NOMO-1 (cell line): Measurements from ENCODE around the gene ZNF17.
"Not testable (repeated sequence)": the region's sequence is repeated elsewhere in the genome, so short reads cannot be mapped to it uniquely, and the experiment has no call there.

Experiments
- DNase-seq, 2 experiments: peaks; one replicate each; lab custom pipeline; 2025; ENCODE audit not compliant: unreplicated experiment in 2 of 2; lab: John Stamatoyannopoulos, UW

The ZNF17 gene

DNA sequence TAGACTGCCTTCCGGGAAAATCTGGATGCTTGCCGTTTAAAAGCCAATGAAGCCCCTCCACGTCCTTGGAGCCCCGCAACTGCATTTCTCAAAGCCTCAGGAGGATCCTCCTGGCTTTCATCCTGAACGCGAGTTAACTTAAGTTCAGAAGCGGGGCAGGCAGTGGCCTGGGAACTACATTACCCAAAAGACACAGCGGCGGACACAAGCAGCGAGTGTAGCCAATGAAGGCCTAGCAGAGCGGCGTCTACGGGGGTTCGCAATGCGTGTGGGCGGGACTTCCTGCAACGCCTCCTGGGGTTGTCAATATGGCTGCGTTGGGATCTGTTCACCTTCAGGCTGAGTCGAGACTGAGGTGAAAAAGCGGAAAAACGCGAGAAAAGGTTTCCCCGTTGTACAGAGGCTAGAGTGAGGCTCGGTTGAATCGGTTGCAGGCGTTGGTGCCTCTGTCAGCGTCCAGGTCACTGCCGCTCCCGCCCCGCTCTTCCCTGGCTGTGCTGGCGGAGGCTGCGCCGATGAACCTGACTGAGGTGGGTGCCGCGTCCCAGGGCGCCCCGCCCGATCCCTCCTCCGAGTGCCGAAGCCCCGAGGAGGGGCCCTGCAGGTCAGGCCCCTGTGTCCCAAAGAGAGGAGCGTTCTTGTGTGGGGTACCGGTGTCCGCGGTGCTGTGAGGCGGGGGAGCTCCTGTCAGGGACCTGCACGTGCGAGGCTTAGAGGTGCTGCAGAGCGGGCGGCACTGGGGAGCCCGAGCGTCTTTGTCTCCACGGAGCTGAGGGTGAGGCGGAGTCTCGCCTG, at the start of gene ZNF17:
Gene ZNF17, plus strand, starts transcription at position 285 of the 795 bp plus-strand sequence. CDS start 2,455 bp downstream, outside the sequence.
- peak; percentile 91 to 92 for DNase-seq

- no peak for DNase-seq
Observed at GRCh38 chr19:57362419-57362818, 48.5 kb upstream of the ZNF17 start.

GRCh38 chr19:57362997-57363687, 47.8 kb upstream of the ZNF17 start, which contains the start of the genes TRAPPC2B and ZNF547:
TRAPPC2B (plus strand) TSS chr19:57363551; CDS start chr19:57364834, 1,283 bp downstream.
ZNF547 (plus strand) TSS chr19:57363551; CDS start chr19:57368556, 5,005 bp downstream.
- DNase-seq, result peak; percentile 94 to 96

DNA sequence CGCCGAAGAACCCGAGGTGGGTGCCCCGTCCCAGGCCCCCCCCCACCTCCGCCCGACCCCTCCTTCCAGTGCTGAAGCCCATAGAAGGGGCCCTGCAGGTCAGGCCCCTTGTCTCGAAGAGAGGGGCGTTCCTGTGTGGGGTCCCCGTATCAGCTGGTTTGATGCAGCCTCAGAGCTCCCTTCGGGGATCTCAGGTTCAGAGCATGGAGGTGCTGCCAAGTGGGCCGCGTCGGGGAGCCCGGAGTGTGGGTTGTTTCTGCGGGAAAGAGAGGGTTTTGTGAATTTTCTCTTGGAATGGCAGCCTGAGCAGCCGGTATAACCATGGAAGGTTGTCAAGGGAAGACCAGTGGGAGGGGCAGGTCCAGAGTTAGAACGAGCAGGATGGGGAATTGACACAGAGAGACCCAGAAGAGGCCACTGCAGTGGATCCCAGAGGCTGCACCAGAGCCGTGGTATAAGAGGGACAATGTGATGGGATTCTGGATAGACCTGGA, 47.2 kb upstream of the ZNF17 start:
- no peak for DNase-seq

DNA sequence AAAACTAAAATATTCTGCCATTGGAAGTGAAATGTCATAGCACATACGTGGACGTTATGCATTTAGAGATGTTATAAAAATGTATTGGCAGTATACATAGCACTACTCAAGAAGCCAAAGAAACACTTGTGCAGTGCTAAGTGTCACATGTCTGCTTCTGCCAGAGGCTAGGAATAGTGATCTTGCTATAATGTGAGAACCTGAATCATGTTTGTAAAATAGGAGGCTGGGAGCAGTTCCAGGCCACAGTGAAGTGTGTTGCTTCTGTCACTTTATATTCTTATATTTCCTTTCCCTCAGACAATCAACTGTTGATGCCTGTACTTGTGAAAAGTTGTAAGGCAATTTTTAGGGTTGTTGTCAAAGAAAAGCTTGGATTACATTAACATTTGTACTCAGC, 44.2 kb upstream of the ZNF17 start:
- DNase-seq, result no peak

GRCh38 chr19:57374179-57374578, 36.8 kb upstream of the ZNF17 start:
- DNase-seq, result no peak

GRCh38 chr19:57374647-57375046, 36.3 kb upstream of the ZNF17 start:
- not testable (repeated sequence) for DNase-seq

DNA sequence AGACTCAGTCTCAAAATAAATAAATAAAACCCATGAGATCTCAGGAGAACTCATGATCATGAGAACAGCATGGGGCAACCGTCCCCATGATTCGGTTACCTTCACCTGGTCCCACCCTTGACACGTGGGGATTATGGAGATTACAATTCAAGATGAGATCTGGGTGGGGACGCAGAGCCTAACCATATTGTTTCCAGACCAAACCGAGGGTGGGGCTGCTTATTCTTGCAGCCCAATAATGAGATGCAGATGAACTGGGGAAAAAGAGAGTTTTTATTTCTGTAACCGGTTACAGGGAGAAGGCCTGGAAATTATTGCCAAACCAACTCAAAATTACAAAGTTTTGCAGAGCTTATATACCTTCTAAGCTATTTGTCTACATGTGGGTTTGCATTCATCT, 34.8 kb upstream of the ZNF17 start:
- DNase-seq, result no peak

- DNase-seq, result no peak
Observed at GRCh38 chr19:57377498-57378146, 33.3 kb upstream of the ZNF17 start.

GRCh38 chr19:57380923-57381322, 30.0 kb upstream of the ZNF17 start:
- DNase-seq, result no peak

DNA sequence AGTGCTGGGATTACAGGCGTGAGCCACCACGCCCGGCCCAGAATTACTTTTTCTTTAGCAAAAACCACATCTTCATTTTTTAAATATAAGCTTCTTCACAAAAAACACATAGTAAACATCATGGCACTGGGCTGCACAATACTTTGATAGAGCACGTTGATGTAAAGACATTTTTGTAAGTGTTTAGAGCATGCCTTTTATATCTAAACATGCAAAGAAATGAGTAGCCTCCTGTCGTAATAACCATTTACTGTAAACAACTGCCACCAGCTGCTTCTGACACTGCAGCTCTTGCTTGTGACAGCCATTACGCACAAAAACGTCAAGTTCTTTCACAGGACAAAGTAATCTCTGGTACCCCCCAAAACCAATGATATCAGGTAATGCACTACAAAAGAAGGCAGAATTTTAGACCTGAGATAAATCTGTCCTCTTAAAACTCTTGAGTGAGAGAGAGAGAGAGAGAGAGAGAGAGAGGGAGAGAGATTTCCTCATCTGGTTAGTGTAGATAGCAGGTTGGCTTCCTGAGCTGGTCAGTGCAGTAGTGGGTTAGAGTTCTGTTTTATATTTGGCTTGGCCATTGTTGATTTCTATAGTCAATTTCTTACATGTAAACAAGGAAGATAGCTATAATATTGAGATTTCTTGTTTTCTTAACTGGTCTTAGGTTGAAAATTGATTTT, 28.0 kb upstream of the ZNF17 start:
- no peak for DNase-seq

GRCh38 chr19:57389194-57389729, 21.7 kb upstream of the ZNF17 start:
- DNase-seq, result no peak

- DNase-seq, result peak; percentile 96
Observed at GRCh38 chr19:57389730-57390598, 21.0 kb upstream of the ZNF17 start, which contains the start of gene ZNF548. ZNF548 (plus strand) TSS chr19:57389854; CDS start chr19:57390100, 246 bp downstream.

- DNase-seq, result no peak
Observed at GRCh38 chr19:57395710-57396109, 15.3 kb upstream of the ZNF17 start.

- no peak for DNase-seq
Observed at GRCh38 chr19:57398868-57399267, 12.1 kb upstream of the ZNF17 start.

- DNase-seq, result no peak
Observed at GRCh38 chr19:57403737-57404563, 7.0 kb upstream of the ZNF17 start.

- peak; percentile 25 to 54 for DNase-seq
Observed at GRCh38 chr19:57406516-57407123, 4.3 kb upstream of the ZNF17 start.

DNA sequence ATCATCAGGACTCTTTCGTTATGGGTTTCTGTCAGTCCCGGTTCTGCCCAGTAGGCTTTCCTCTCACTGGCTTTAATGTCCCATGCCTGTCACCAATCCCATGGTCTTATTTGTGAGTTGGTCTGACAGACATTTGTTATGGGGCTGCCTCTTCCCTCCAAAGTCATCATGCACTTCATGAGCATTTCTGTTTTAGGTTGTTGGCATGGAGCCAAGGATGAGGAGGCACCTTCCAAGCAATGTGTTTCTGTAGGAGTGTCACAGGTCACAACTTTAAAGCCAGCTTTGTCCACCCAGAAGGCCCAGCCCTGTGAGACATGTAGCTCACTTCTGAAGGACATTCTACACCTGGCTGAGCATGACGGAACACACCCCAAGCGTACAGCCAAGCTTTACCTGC, 8.5 kb downstream of the ZNF17 start:
- no peak for DNase-seq
